Measurements from ENCODE around the gene CCR5AS.
"Not testable (repeated sequence)": the region's sequence is repeated elsewhere in the genome, so short reads cannot be mapped to it uniquely, and the experiment has no call there.

Gene CCR5AS

DNA sequence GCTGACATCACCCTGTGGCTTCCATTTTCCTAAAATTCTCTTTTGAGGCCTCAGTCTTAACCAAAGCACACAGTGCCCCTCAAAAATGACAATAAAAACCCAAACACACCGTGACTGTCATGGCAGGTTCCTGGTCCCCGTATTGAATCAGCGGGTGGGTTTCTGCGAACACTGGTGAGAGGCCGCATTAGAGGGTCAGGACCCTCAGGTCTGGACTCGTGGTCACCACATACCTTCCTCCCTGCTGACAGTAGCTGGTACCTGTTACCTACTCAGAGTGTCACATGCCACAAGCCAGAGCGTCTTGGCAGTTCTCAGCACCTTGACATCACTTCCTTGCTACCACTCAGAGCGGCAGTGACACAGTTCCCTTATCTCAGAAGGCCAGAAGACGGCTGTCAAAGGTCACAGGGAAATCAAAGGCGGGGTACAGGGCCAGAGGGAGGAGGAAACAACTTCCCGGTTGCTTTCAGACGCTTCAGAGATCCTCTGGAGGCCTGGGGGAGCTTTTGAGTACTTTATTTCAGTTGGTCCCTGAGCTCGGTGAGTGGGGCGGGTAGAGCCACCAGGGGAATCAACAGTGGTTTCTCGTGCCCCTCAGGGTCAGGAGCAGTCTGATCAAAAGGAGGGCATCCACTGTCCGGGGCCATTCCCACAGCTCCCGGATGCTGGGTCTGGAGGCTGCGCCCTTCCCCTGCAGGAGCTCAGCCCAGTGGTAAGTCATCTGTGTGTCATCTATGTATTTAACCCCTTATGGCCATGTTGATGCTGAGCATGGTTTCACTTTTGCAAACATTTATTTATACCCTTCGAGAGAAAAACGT lies at the start of gene CCR5AS, which contains the start of gene CCRL2:
Gene CCR5AS, minus strand, starts transcription at position 279 of the 824 bp plus-strand sequence.
Gene CCRL2, plus strand, starts transcription at position 472 of the 824 bp plus-strand sequence. CDS start 821 bp downstream, outside the sequence.
- no peak for DNase-seq

DNA sequence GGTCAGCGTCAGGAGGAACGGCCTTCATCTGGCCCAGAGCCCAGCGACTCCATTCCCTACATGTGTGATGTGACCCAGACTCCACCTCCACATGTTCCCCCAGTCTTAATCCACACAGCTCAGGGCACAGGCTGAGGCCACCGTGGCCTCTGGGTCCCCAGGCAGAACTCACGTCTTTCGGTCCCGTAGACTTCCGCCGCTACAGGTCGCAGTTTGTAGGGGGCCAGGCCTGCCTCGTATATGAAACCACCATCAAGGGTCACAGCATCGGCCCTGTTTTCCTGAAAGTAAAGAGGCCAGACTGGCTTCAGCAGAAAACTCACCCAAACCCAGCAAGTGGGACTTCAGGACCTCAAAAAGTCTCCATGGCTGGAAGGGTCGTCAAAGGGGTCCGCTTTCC lies 49.3 kb upstream of the CCR5AS start:
- DNase-seq: no peak

- no peak for DNase-seq
Observed at GRCh38 chr3:46455231-46456115, 48.6 kb upstream of the CCR5AS start.

GRCh38 chr3:46454606-46455005 lies 47.7 kb upstream of the CCR5AS start:
- DNase-seq: no peak

DNA sequence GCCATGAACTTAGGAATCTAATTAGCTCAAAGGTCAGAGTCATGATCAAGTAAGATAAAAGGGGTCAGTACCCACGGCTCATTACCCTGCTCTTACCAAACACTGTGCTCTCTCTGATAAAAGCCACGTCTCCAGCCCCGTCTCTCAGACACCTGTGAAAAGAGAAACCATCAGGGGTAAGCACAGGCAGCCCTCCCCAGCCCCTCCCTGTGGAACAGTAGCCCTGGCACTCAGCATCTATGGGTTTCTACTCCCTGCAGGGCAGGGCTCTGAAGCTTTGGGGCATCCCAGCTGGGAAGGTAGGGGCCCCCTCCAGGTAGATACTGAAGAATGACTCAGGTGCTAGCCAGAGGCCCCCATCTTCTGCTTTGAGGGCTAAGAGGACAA lies 47.3 kb upstream of the CCR5AS start:
- no peak for DNase-seq

GRCh38 chr3:46453526-46454208 lies 46.8 kb upstream of the CCR5AS start:
- no peak for DNase-seq

- no peak for DNase-seq
Observed at GRCh38 chr3:46449755-46450552, 43.1 kb upstream of the CCR5AS start.

DNA sequence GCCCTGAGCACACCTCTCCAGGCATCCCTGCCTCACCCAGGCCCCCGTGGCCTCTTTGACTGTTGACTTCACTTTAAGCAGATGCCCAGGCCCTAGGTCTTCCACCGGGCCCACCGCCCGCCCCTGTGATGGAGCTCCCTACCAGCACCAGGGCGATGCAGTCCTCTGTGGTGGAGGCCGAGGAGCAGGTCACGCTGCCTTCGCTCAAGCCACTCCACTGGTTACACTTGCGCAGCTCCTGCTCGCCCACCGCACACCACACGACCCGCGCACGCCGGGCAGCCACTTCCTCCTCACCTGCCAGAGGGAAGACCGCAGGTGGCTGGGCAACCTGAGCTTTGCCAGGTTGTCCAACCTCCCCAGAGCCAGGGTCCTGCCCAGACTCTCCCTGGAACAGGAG lies 41.9 kb upstream of the CCR5AS start:
- no peak for DNase-seq

- no peak for DNase-seq
Observed at GRCh38 chr3:46447228-46447985, 40.5 kb upstream of the CCR5AS start.

DNA sequence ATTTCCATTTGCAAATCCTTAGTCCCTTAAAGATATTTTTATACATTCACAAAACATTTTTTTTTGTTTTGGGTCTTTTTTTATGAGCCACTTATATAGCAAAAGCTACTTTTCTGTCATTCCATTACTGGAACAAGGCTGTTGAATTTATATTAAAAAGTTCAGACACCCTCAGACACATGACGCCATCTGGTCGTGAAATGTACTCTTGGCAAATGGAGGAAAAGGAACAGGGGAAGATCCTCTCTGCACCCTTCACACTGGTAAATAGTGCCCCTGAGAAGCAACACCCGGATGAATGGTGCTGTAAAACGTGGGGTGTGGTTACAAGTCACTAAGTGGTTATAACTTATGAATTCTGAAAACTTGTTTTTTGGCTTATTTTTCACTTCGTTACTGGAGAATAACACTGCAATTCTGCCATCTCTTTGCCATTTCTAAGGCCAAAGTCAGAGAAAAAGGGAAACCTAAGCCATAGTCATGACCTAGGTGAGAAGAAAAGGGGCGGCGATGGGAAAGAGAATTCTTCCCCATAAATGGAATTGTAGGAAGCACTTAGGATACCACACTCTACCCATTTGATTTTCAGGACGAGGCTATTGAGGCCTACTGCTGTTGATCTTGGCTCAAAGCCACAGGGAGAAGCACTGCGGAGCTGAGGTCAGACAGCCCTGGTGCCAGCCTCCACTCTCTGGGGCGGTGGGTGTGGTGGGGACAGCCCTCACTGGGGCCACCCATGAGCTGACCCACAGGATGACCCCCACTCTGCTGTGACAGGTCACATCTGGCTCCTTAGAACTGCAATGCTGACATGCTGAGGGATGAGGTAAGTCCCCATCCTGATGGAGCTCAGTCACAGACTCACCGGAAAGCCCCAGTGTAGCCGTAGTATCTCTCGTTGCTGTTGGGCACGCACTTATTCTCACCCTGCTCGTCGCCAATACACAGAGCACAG lies 36.0 kb upstream of the CCR5AS start:
- peak; percentile 48 for DNase-seq

DNA sequence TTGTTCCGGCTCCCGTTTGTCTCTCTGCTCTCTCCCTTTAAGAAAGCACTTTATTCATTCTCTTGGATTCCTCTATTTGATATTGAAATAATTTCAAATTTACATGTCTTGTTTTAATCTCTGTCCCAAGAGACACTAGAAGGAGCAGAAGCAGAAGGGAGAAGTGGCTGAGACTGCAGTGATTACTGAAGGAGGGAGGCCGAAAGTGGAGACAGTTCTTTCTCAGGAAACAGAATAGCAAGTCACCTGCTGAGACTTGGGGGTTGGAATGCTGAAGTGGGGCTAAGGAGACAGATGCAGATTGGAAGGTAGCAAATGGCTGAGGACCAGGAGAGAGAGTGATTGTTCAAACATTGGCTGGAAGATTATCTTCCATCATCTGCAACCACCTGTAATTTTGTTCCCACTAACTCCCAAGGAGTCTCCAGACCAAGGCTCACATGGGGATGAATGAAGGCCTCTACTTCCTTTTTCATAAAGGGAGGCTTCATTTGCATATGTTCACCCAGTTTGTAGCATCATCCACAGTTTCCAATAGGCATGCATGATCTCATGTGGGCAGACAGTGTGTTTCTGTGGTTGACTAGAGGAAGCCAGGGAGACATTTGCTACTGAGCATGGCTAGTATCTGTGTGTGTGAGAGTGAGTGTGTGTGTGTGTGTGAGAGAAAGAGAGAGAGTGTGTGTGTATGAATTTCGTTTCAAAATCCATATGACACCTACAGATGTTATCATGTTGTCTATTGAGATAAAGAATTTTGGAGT lies 33.8 kb upstream of the CCR5AS start:
- no peak for DNase-seq

GRCh38 chr3:46438831-46439230 lies 32.0 kb upstream of the CCR5AS start:
- no peak for DNase-seq

DNA sequence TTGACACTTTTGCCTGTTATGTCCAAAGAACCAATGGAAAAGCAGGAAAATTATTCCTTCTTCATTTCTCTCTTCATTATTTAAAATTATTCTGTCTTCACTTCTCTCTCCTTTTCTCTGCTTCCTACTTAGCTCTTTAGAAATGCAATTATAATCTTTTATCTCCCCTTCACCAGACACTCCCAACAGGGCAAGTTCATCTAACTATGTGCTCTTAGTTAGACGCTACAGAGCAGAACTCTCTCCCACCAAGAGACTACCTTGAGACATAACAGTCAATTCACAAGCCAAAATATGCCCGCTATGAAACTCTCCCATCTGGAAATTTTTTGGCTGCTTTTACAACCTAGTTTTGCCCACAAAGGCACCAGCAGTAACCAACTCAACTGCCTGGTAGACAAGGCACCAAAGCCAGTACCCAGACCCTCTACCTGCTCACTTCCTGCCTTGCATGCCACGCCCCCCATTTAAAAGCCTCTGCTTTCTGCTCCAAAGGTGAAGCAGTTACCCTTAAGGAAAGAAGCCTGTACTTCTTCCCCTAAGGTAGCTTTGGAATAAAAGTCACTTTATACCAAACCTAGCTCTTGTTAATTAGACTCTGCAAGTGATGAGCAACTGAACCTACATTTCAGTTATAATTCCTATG lies 28.3 kb upstream of the CCR5AS start:
- no peak for DNase-seq

DNA sequence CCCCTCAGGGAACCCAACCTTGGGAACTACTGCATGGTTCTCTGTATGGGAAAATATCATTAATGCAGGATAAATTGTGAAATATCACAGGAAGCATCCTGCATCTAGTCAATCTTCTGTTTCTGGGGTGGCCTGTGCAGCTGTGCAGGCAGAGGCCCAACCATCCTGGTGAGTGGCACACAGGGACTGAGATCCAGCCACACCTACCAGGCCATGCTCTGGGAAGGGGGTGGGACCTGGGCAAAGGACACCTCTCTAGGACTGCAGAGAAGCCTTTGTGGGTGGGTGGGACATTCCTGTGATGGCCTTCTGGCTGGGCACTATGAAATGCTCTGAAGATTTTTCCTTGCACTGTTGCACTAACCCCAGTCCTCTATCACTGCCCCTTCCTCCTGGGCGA lies 27.0 kb upstream of the CCR5AS start:
- DNase-seq: no peak

DNA sequence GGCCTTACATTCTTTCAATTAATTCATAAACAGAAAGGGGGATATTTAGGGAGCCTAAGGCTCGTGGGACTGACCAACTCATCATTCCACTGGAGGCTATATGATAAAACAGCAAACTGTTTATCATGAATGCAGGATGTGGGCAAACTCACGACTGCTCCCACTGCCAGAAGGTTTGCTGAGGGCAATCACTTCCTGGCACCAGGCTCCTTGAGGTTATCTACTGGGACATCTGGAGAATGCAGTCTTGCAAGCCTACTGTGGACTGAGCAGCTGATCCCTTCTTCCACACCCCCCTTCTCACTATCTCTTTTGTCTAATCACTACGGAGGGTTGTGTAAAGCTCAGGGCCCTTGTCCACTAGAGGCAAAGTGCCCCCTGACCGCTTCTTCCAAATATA lies 26.3 kb upstream of the CCR5AS start:
- DNase-seq: not testable (repeated sequence)

- DNase-seq: not testable (repeated sequence)
Observed at GRCh38 chr3:46431905-46432304, 25.0 kb upstream of the CCR5AS start.

DNA sequence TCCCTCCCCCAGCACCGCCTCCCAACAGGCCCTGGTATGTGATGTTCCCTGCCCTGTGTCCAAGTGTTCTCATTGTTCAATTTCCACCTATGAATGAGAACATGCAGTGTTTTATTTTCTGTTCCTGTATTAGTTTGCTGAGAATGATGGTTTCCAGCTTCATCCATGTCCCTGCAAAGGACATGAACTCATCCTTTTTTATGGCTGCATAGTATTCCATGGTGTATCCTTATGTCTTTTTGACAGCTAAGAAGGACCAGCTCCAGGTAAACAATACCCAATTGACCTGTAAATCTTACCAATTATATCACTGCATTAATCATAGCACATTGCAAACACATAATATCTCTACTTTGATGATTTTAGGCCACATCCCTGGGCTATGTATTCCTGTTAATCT lies 24.0 kb upstream of the CCR5AS start:
- DNase-seq: not testable (repeated sequence)

DNA sequence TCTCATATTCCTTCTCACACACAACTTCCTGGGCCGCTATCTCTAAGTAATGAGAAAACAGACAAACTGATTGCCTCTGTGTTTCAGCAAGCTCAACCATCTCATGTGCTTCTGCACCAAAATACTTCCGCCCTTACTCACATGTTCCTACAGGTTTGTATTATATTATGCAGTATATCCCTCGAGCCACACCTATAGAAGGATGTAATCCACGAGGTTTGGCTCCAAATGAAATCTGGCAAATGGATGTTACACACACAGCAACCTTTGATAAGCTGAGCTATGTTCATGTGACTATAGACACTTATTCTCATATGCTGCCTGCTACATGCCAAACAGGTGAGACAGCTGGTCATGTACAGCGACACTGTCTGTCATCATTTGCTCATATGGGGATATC lies 22.8 kb upstream of the CCR5AS start:
- DNase-seq: no peak

GRCh38 chr3:46429250-46429649 lies 22.4 kb upstream of the CCR5AS start:
- no peak for DNase-seq

Data from NCI-H774 (cell line).